C4-2B (cell line): Measurements from ENCODE around the gene TAMM41.

ENCODE experiments used
- CTCF ChIP-seq: fragments of 450-650 bp; conservative IDR thresholded peaks from 2 replicates; pipeline ENCODE4 v1.5.1; 2017; ENCODE audit warnings: mild to moderate bottlenecking
- ZFX ChIP-seq: fragments of 450-650 bp; IDR thresholded peaks from 2 replicates; pipeline ENCODE4 v1.6.1; 2017

- TF ChIP-seq CTCF (no peak), ZFX (no peak)
These were observed 39.0 kb downstream of the TAMM41 start for GRCh38 chr3:11807686-11808085.
